Astrocyte of the cerebellum (primary cell): ENCODE results near the gene SLC10A6.

ENCODE experiments used
- DNase-seq: peaks from one replicate; pipeline ENCODE4 v3.0.0-alpha.2; 2011; ENCODE audit warnings: low read depth
- H3K4me3 ChIP-seq: 2 replicates; pipeline ENCODE4 v1.5.1; 2011; ENCODE audit warnings: mild to moderate bottlenecking, low read depth, low read length, moderate library complexity
- CTCF ChIP-seq: IDR thresholded peaks from 2 replicates; pipeline ENCODE4 v1.5.1; 2012; ENCODE audit warnings: low read length, low read depth, moderate library complexity, mild to moderate bottlenecking; ENCODE audit errors: missing control alignments
- in situ Hi-C: cut with HindIII; loops from 2 replicates; pipeline ENCODE4 v1.10.0; 2017; ENCODE audit warnings: low sequenced_read_pairs

The SLC10A6 gene

GRCh38 chr4:86821151-86821550 lies 28.0 kb downstream of the SLC10A6 start:
- in situ Hi-C loops = no loop called here
- TF ChIP-seq CTCF = no peak
- H3K4me3 ChIP-seq = no peak overlapping the region
- DNase-seq = no peak

- no peak for DNase-seq
- no peak overlapping the region for H3K4me3 ChIP-seq
- in situ Hi-C loops = no loop called here
- no peak for TF ChIP-seq CTCF
Measured at GRCh38 chr4:86819561-86819960, 29.6 kb downstream of the SLC10A6 start.

- H3K4me3 ChIP-seq = no peak overlapping the region
- no peak for DNase-seq
- no peak for TF ChIP-seq CTCF
- in situ Hi-C loops = no loop called here
Measured at GRCh38 chr4:86818841-86819240, 30.3 kb downstream of the SLC10A6 start.

GRCh38 chr4:86818211-86818610 lies 31.0 kb downstream of the SLC10A6 start:
- no peak for TF ChIP-seq CTCF
- in situ Hi-C loops = no loop called here
- no peak overlapping the region for H3K4me3 ChIP-seq
- no peak for DNase-seq

GRCh38 chr4:86816501-86817273 lies 32.5 kb downstream of the SLC10A6 start:
- no peak for TF ChIP-seq CTCF
- in situ Hi-C loops = no loop called here
- DNase-seq = no peak
- H3K4me3 ChIP-seq = no peak overlapping the region

- DNase-seq = no peak
- no peak for TF ChIP-seq CTCF
- in situ Hi-C loops = no loop called here
- H3K4me3 ChIP-seq = no peak overlapping the region
Measured at GRCh38 chr4:86815653-86816052, 33.5 kb downstream of the SLC10A6 start.
